Measurements from ENCODE around the gene KREMEN1.
"Not testable (repeated sequence)": the region's sequence is repeated elsewhere in the genome, so short reads cannot be mapped to it uniquely, and the experiment has no call there.

KREMEN1 gene

GRCh38 chr22:29082826-29083545, 10.2 kb downstream of the KREMEN1 start:
- WGBS (ENCODE audit: extremely low coverage, insufficient coverage, low lambda C conversion rate) = no CpG with 5 or more reads among the region's 7 CpGs

GRCh38 chr22:29083576-29083932, 10.7 kb downstream of the KREMEN1 start:
- no CpG with 5 or more reads among the region's 7 CpGs for WGBS (ENCODE audit: extremely low coverage, insufficient coverage, low lambda C conversion rate)
- H3K27ac ChIP-seq (ENCODE audit: low read depth, low read length); H4K5ac ChIP-seq (ENCODE audit: low read length); H3K56ac ChIP-seq (ENCODE audit: low read length); H3K9ac ChIP-seq (ENCODE audit: low read length); H2BK120ac ChIP-seq (ENCODE audit: low read depth, low read length); H3K4ac ChIP-seq (ENCODE audit: low read depth, low read length); H3K79me2 ChIP-seq (ENCODE audit: control insufficient read depth, insufficient read depth, low read length); H2BK5ac ChIP-seq (ENCODE audit: low read length); H4K8ac ChIP-seq (ENCODE audit: low read depth, low read length); H3K4me1 ChIP-seq (ENCODE audit: control insufficient read depth, low read depth, low read length); H3K23ac ChIP-seq (ENCODE audit: low read length); H2BK15ac ChIP-seq (replicated peaks; ENCODE audit: low read depth); DNase-seq; H3K36me3 ChIP-seq (ENCODE audit: control insufficient read depth, insufficient read depth, low read length); H2AK5ac ChIP-seq (ENCODE audit: low read length); H3K4me2 ChIP-seq (ENCODE audit: low read length); H3K79me1 ChIP-seq (ENCODE audit: low read length); H3K4me3 ChIP-seq (ENCODE audit: low read length); H3K18ac ChIP-seq (ENCODE audit: low read length); H3K27me3 ChIP-seq (ENCODE audit: insufficient read depth, low read length, poor library complexity): not testable (repeated sequence)

More at GRCh38 chr22:29082826-29083545, 10.2 kb downstream of the KREMEN1 start:
- H2AK5ac ChIP-seq (ENCODE audit: low read length) = no peak overlapping the region
- no peak overlapping the region for H3K27ac ChIP-seq (ENCODE audit: low read depth, low read length)
- no peak overlapping the region for H3K18ac ChIP-seq (ENCODE audit: low read length)
- no peak overlapping the region for H3K23ac ChIP-seq (ENCODE audit: low read length)
- no peak overlapping the region for H2BK120ac ChIP-seq (ENCODE audit: low read depth, low read length)
- H3K4me1 ChIP-seq (ENCODE audit: control insufficient read depth, low read depth, low read length) = no peaks in the 10 kb centered on the region
- no peak overlapping the region for H3K4me3 ChIP-seq (ENCODE audit: low read length)
- H3K79me2 ChIP-seq (ENCODE audit: control insufficient read depth, insufficient read depth, low read length) = no peaks in the 10 kb centered on the region
- H3K9ac ChIP-seq (ENCODE audit: low read length) = no peak overlapping the region
- H3K56ac ChIP-seq (ENCODE audit: low read length) = no peak overlapping the region
- no peak overlapping the region for H2BK5ac ChIP-seq (ENCODE audit: low read length)
- H3K36me3 ChIP-seq (ENCODE audit: control insufficient read depth, insufficient read depth, low read length) = no peaks in the 10 kb centered on the region
- H4K8ac ChIP-seq (ENCODE audit: low read depth, low read length) = no peak overlapping the region
- no peaks in the 10 kb centered on the region for H3K27me3 ChIP-seq (ENCODE audit: insufficient read depth, low read length, poor library complexity)
- DNase-seq = no peak
- H3K4ac ChIP-seq (ENCODE audit: low read depth, low read length) = no peak overlapping the region
- H3K4me2 ChIP-seq (ENCODE audit: low read length) = no peak overlapping the region
- H2BK15ac ChIP-seq (replicated peaks; ENCODE audit: low read depth) = no peak overlapping the region
- H4K5ac ChIP-seq (ENCODE audit: low read length) = no peak overlapping the region
- H3K79me1 ChIP-seq (ENCODE audit: low read length) = no peaks in the 10 kb centered on the region

- no peak overlapping the region for H3K4me3 ChIP-seq (ENCODE audit: low read length)
- no peak overlapping the region for H3K18ac ChIP-seq (ENCODE audit: low read length)
- H3K23ac ChIP-seq (ENCODE audit: low read length) = no peak overlapping the region
- no peak overlapping the region for H3K4ac ChIP-seq (ENCODE audit: low read depth, low read length)
- H3K4me2 ChIP-seq (ENCODE audit: low read length) = no peak overlapping the region
- H3K79me2 ChIP-seq (ENCODE audit: control insufficient read depth, insufficient read depth, low read length) = no peaks in the 10 kb centered on the region
- H4K8ac ChIP-seq (ENCODE audit: low read depth, low read length) = no peak overlapping the region
- no peak overlapping the region for H2BK5ac ChIP-seq (ENCODE audit: low read length)
- no peak overlapping the region for H3K9ac ChIP-seq (ENCODE audit: low read length)
- H3K56ac ChIP-seq (ENCODE audit: low read length) = no peak overlapping the region
- H2AK5ac ChIP-seq (ENCODE audit: low read length) = no peak overlapping the region
- H3K27ac ChIP-seq (ENCODE audit: low read depth, low read length) = no peak overlapping the region
- no peaks in the 10 kb centered on the region for H3K4me1 ChIP-seq (ENCODE audit: control insufficient read depth, low read depth, low read length)
- WGBS (ENCODE audit: extremely low coverage, insufficient coverage, low lambda C conversion rate) = no CpG with 5 or more reads among the region's 5 CpGs
- no peaks in the 10 kb centered on the region for H3K79me1 ChIP-seq (ENCODE audit: low read length)
- no peak overlapping the region for H4K5ac ChIP-seq (ENCODE audit: low read length)
- H2BK120ac ChIP-seq (ENCODE audit: low read depth, low read length) = no peak overlapping the region
- H3K36me3 ChIP-seq (ENCODE audit: control insufficient read depth, insufficient read depth, low read length) = no peaks in the 10 kb centered on the region
- peak; percentile 42 for DNase-seq
- no peak overlapping the region for H2BK15ac ChIP-seq (replicated peaks; ENCODE audit: low read depth)
- H3K27me3 ChIP-seq (ENCODE audit: insufficient read depth, low read length, poor library complexity) = no peaks in the 10 kb centered on the region
These were observed 11.2 kb downstream of the KREMEN1 start for GRCh38 chr22:29083933-29084591.

- no peaks in the 10 kb centered on the region for H3K36me3 ChIP-seq (ENCODE audit: control insufficient read depth, insufficient read depth, low read length)
- no peak overlapping the region for H4K8ac ChIP-seq (ENCODE audit: low read depth, low read length)
- H2BK15ac ChIP-seq (replicated peaks; ENCODE audit: low read depth) = no peak overlapping the region
- no peak for DNase-seq
- H2BK120ac ChIP-seq (ENCODE audit: low read depth, low read length) = no peak overlapping the region
- H3K18ac ChIP-seq (ENCODE audit: low read length) = no peak overlapping the region
- no CpG with 5 or more reads among the region's 2 CpGs for WGBS (ENCODE audit: extremely low coverage, insufficient coverage, low lambda C conversion rate)
- no peaks in the 10 kb centered on the region for H3K4me1 ChIP-seq (ENCODE audit: control insufficient read depth, low read depth, low read length)
- no peak overlapping the region for H3K4me2 ChIP-seq (ENCODE audit: low read length)
- no peaks in the 10 kb centered on the region for H3K79me1 ChIP-seq (ENCODE audit: low read length)
- H3K56ac ChIP-seq (ENCODE audit: low read length) = no peak overlapping the region
- H2BK5ac ChIP-seq (ENCODE audit: low read length) = no peak overlapping the region
- H3K9ac ChIP-seq (ENCODE audit: low read length) = no peak overlapping the region
- no peak overlapping the region for H3K23ac ChIP-seq (ENCODE audit: low read length)
- no peak overlapping the region for H3K4me3 ChIP-seq (ENCODE audit: low read length)
- no peak overlapping the region for H4K5ac ChIP-seq (ENCODE audit: low read length)
- H2AK5ac ChIP-seq (ENCODE audit: low read length) = no peak overlapping the region
- no peak overlapping the region for H3K4ac ChIP-seq (ENCODE audit: low read depth, low read length)
- H3K79me2 ChIP-seq (ENCODE audit: control insufficient read depth, insufficient read depth, low read length) = no peaks in the 10 kb centered on the region
- no peak overlapping the region for H3K27ac ChIP-seq (ENCODE audit: low read depth, low read length)
- no peaks in the 10 kb centered on the region for H3K27me3 ChIP-seq (ENCODE audit: insufficient read depth, low read length, poor library complexity)
These were observed 14.2 kb downstream of the KREMEN1 start for GRCh38 chr22:29087012-29087411.

- Histone ChIP-seq H3K4me1 (ENCODE audit: control insufficient read depth, low read depth, low read length) (no peaks in the 10 kb centered on the region), H4K8ac (ENCODE audit: low read depth, low read length) (no peak overlapping the region), H3K4ac (ENCODE audit: low read depth, low read length) (no peak overlapping the region), H3K27me3 (ENCODE audit: insufficient read depth, low read length, poor library complexity) (no peaks in the 10 kb centered on the region), H4K5ac (ENCODE audit: low read length) (no peak overlapping the region), H2AK5ac (ENCODE audit: low read length) (no peak overlapping the region), H3K36me3 (ENCODE audit: control insufficient read depth, insufficient read depth, low read length) (no peaks in the 10 kb centered on the region), H3K23ac (ENCODE audit: low read length) (no peak overlapping the region), H2BK5ac (ENCODE audit: low read length) (no peak overlapping the region), H3K4me3 (ENCODE audit: low read length) (no peak overlapping the region), H3K4me2 (ENCODE audit: low read length) (no peak overlapping the region), H3K27ac (ENCODE audit: low read depth, low read length) (no peak overlapping the region), H3K79me1 (ENCODE audit: low read length) (no peaks in the 10 kb centered on the region), H3K79me2 (ENCODE audit: control insufficient read depth, insufficient read depth, low read length) (no peaks in the 10 kb centered on the region), H2BK15ac (replicated peaks; ENCODE audit: low read depth) (no peak overlapping the region), H3K18ac (ENCODE audit: low read length) (no peak overlapping the region), H2BK120ac (ENCODE audit: low read depth, low read length) (no peak overlapping the region), H3K56ac (ENCODE audit: low read length) (no peak overlapping the region), H3K9ac (ENCODE audit: low read length) (no peak overlapping the region)
- no peak for DNase-seq
- WGBS (ENCODE audit: extremely low coverage, insufficient coverage, low lambda C conversion rate) = 100% methylated on average over 1 of the region's 3 CpGs
These were observed 16.0 kb downstream of the KREMEN1 start for GRCh38 chr22:29088809-29089208.
